Measurements from ENCODE around the gene EIF5A.

EIF5A gene

GRCh38 chr17:7306911-7307685, at the start of gene EIF5A:
Gene EIF5A, plus strand, starts transcription at chr17:7307628. Its CDS starts 2,008 bp downstream, at chr17:7309636.
- DNase-seq (ENCODE audit: low read depth): peak; percentile 99
- H3K4me3 ChIP-seq (ENCODE audit: low read length): peak within 1 kb of the TSS; percentile 96
- no peak for TF ChIP-seq CTCF (conservative IDR thresholded peaks at IDR 0.05; ENCODE audit: low read depth, low read length)

GRCh38 chr17:7258731-7259554, 48.5 kb upstream of the EIF5A start:
- no peak overlapping the region for H3K4me3 ChIP-seq (ENCODE audit: low read length)
- DNase-seq (ENCODE audit: low read depth): no peak
- no peak for TF ChIP-seq CTCF (conservative IDR thresholded peaks at IDR 0.05; ENCODE audit: low read depth, low read length)

GRCh38 chr17:7259555-7259889, 47.9 kb upstream of the EIF5A start:
- H3K4me3 ChIP-seq (ENCODE audit: low read length): no peak overlapping the region
- TF ChIP-seq CTCF (conservative IDR thresholded peaks at IDR 0.05; ENCODE audit: low read depth, low read length): no peak
- no peak for DNase-seq (ENCODE audit: low read depth)

GRCh38 chr17:7260151-7260550, 47.3 kb upstream of the EIF5A start:
- no peak overlapping the region for H3K4me3 ChIP-seq (ENCODE audit: low read length)
- no peak for DNase-seq (ENCODE audit: low read depth)
- TF ChIP-seq CTCF (conservative IDR thresholded peaks at IDR 0.05; ENCODE audit: low read depth, low read length): no peak

GRCh38 chr17:7260651-7261378, 46.6 kb upstream of the EIF5A start:
- DNase-seq (ENCODE audit: low read depth): no peak
- H3K4me3 ChIP-seq (ENCODE audit: low read length): peak overlapping the region; percentile 34
- no peak for TF ChIP-seq CTCF (conservative IDR thresholded peaks at IDR 0.05; ENCODE audit: low read depth, low read length)

- H3K4me3 ChIP-seq (ENCODE audit: low read length): peak overlapping the region; percentile 34
- no peak for DNase-seq (ENCODE audit: low read depth)
- no peak for TF ChIP-seq CTCF (conservative IDR thresholded peaks at IDR 0.05; ENCODE audit: low read depth, low read length)
Observed at GRCh38 chr17:7261379-7262191, 45.8 kb upstream of the EIF5A start.
